Endodermal cell (in vitro differentiated cells): ENCODE data around the gene SLC25A48. TPM values are rescaled to one million over a fixed set of nuclear protein-coding genes. Genes with fewer than 3 reads are reported as not detected.

Experiments
- DNase-seq: peaks from one replicate; pipeline ENCODE4 v3.0.0-alpha.2; 2017
- H3K27ac ChIP-seq: 2 replicates; pipeline ENCODE4 v1.5.1; 2013; ENCODE audit warnings: mild to moderate bottlenecking, low read depth, low read length, moderate library complexity
- H3K27me3 ChIP-seq: 2 replicates; pipeline ENCODE4 v1.6.1; 2013; ENCODE audit warnings: mild to moderate bottlenecking, low read length, moderate library complexity; ENCODE audit not compliant: insufficient read depth, control insufficient read depth, poor library complexity, severe bottlenecking
- H3K36me3 ChIP-seq: 2 replicates; pipeline ENCODE4 v1.7.0; 2013; ENCODE audit warnings: mild to moderate bottlenecking, low read length, moderate library complexity; ENCODE audit not compliant: control insufficient read depth, insufficient read depth
- H3K4me1 ChIP-seq: one replicate; pipeline ENCODE4 v1.7.0; 2013; ENCODE audit warnings: low read length; ENCODE audit not compliant: control insufficient read depth, insufficient read depth
- H3K4me3 ChIP-seq: 2 replicates; pipeline ENCODE4 v1.5.1; 2013; ENCODE audit warnings: mild to moderate bottlenecking, low read length, moderate library complexity
- H3K9ac ChIP-seq: 2 replicates; pipeline ENCODE4 v1.6.1; 2013; ENCODE audit warnings: mild to moderate bottlenecking, low read length, moderate library complexity; ENCODE audit not compliant: poor library complexity, severe bottlenecking; ENCODE audit errors: extremely low read depth
- H3K9me3 ChIP-seq: 2 replicates; pipeline ENCODE4 v1.6.1; 2013; ENCODE audit warnings: mild to moderate bottlenecking, low read length, moderate library complexity; ENCODE audit not compliant: control insufficient read depth
- H3K27ac Mint-ChIP-seq: 2 replicates; pipeline ENCODE4 v1.8.0; 2020; ENCODE audit warnings: mixed read lengths
- H3K27me3 Mint-ChIP-seq: 2 replicates; pipeline ENCODE4 v1.8.0; 2021; ENCODE audit warnings: mild to moderate bottlenecking, mixed read lengths; ENCODE audit not compliant: insufficient read depth
- H3K36me3 Mint-ChIP-seq: 2 replicates; pipeline ENCODE4 v1.8.0; 2020; ENCODE audit warnings: low read depth, mixed read lengths
- H3K4me1 Mint-ChIP-seq: 2 replicates; pipeline ENCODE4 v1.8.0; 2020; ENCODE audit warnings: mixed read lengths
- H3K4me3 Mint-ChIP-seq: 2 replicates; pipeline ENCODE4 v1.8.0; 2020; ENCODE audit warnings: mild to moderate bottlenecking, moderate library complexity, mixed read lengths
- H3K9me3 Mint-ChIP-seq: 2 replicates; pipeline ENCODE4 v1.8.0; 2020; ENCODE audit warnings: mild to moderate bottlenecking, mixed read lengths
- WGBS, 2 experiments: methylation state at CpG; one replicate each; pipeline versions ENCODE4 v1.1.5 to v1.1.7; 2013; ENCODE audit warnings: missing lambda C conversion rate in 2 of 2, mixed read lengths in 1 of 2; ENCODE audit not compliant: insufficient coverage in 1 of 2, insufficient read length in 1 of 2; 5-methylcytosine and 5-hydroxymethylcytosine counted together
- total RNA-seq, 2 donors: library from RNA; stranded (reverse); fragmentation: NEBNext Ultra II Directional in 1 of 2; extraction: Animal tissue kit (Norgen Biotek cat#: 25700) in 1 of 2; gene quantifications; 2 replicates in 1 of 2; 3 replicates in 1 of 2; pipeline ENCODE4 v1.2.1, GENCODE V29; 2021
- TF ChIP-seq, protein P1 (sequence below): fragments of 200-600 bp; sonication (generic); conservative IDR thresholded peaks from 2 replicates; pipeline ENCODE4 v1.5.0; 2021; ENCODE audit warnings: antibody characterized with exemption, mild to moderate bottlenecking

The SLC25A48 gene
- total RNA-seq, 2 donors from 2014 or later, result 2.5 to 5.9 TPM

DNA sequence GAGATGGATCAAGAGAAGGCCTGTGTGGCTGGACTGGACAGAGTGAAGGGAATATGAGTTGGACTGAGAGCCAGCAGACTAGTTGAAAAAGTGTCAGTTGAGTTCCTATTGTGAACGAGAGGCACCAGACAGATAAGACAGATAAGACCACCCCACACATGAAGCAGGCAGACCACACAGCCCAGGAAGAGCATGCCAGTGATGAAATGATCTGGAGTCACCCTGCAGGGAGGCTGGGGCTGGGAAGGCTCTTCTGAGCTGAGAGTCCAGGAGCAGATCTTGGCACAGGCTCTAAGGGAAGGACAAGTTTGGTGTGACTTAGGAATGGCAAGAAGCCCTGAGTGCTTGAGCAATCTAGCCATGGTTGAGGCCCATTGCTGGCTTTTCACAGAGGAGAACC, 10.6 kb upstream of the SLC25A48 start:
- 100% methylated on average over 1 of the region's 1 CpG; no CpG with 5 or more reads in 1 of the 2 experiments for WGBS, 2 experiments
- Mint-ChIP-seq H3K4me1 (peaks cover 46% of the 10 kb centered on the region), H3K27me3 (peaks cover 12% of the 10 kb centered on the region), H3K4me3 (no peak overlapping the region), H3K9me3 (no peaks in the 10 kb centered on the region), H3K36me3 (no peaks in the 10 kb centered on the region), H3K27ac (no peak overlapping the region)
- Histone ChIP-seq H3K9me3 (no peaks in the 10 kb centered on the region), H3K27ac (no peak overlapping the region), H3K9ac (no peak overlapping the region), H3K4me1 (peaks cover 24% of the 10 kb centered on the region), H3K4me3 (no peak overlapping the region), H3K27me3 (no peaks in the 10 kb centered on the region), H3K36me3 (no peaks in the 10 kb centered on the region)
- no peak for DNase-seq
- TF ChIP-seq, protein P1, sequence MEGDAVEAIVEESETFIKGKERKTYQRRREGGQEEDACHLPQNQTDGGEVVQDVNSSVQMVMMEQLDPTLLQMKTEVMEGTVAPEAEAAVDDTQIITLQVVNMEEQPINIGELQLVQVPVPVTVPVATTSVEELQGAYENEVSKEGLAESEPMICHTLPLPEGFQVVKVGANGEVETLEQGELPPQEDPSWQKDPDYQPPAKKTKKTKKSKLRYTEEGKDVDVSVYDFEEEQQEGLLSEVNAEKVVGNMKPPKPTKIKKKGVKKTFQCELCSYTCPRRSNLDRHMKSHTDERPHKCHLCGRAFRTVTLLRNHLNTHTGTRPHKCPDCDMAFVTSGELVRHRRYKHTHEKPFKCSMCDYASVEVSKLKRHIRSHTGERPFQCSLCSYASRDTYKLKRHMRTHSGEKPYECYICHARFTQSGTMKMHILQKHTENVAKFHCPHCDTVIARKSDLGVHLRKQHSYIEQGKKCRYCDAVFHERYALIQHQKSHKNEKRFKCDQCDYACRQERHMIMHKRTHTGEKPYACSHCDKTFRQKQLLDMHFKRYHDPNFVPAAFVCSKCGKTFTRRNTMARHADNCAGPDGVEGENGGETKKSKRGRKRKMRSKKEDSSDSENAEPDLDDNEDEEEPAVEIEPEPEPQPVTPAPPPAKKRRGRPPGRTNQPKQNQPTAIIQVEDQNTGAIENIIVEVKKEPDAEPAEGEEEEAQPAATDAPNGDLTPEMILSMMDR, result no peak

DNA sequence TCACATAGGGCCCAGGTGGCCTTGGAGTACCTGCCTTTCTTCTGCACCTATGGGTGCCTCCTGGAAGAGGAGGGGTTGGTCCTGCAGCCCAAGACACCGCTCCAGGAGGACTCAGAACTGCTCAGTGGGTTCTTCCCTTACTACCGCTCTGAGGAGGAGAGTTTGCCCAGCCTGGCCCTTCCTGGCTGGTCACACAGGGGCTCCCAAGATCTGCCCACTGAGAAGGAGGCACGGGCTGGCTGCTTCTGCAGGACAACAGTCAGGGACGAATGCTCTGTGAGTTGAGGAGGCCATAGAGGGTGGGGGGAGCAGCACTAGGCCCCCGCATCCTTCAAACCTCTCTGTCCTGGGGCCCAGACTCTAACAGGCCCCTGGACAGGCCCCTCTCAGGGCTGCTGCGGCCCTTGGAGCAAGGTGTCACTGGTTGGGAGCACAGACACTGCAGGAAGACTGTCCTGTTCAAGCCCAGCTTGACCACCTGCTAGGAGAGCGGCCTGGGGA, 9.9 kb upstream of the SLC25A48 start:
- Histone ChIP-seq H3K4me1 (peaks cover 21% of the 10 kb centered on the region), H3K9me3 (no peaks in the 10 kb centered on the region), H3K4me3 (no peak overlapping the region), H3K27me3 (no peaks in the 10 kb centered on the region), H3K27ac (no peak overlapping the region), H3K9ac (no peak overlapping the region), H3K36me3 (no peaks in the 10 kb centered on the region)
- Mint-ChIP-seq H3K27ac (no peak overlapping the region), H3K4me1 (peaks cover 43% of the 10 kb centered on the region), H3K4me3 (no peak overlapping the region), H3K9me3 (no peaks in the 10 kb centered on the region), H3K27me3 (peaks cover 12% of the 10 kb centered on the region), H3K36me3 (no peaks in the 10 kb centered on the region)
- DNase-seq, result peak; percentile 47
- TF ChIP-seq, protein P1, result no peak
- 94 to 97% methylated on average over 3 to 7 of the region's 7 CpGs for WGBS, 2 experiments

DNA sequence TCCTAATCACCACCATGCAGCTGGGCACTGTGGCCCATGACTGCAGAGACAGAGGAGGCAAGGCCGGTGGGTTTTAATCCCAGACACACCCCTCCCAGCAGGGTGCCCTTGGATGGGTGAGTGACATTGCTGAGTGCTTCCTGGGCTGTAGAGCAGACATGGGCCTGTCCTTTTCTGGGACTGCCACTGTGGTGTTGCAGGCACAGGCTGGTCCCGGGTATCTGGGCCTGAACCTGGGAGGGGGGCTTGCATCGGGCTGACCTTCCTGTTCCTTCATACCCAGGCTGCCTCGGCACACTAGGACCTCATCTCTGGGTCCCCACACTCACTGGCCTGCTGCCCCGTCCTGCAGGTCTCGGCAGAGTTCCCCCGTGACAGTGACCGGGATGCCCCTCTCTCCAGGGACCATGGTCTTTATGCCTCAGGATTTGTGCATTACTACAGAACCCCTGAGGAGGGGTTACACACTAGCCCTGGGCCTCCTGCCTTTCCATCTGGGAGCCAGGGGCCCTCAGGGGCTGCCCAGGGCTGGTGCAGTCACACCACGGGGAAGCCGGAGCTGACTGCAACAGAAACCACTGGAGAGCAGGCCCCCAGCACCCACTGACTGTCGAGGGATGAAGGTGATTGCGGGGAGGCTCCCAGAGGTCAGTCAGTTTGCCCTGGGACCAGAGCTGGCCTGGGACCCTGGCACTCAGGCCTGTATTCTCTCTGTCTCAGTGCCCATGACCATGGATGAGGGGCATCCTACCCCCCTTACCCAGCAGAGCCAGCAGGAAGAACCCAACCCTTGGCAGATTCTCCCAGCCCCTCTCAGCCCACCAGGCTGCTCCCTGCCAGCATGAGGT, 8.9 kb upstream of the SLC25A48 start:
- peaks cover 20% of the 10 kb centered on the region for H3K4me1 ChIP-seq
- no peak overlapping the region for H3K4me3 ChIP-seq
- DNase-seq, result peak; percentile 72
- H3K4me1 Mint-ChIP-seq, result peaks cover 43% of the 10 kb centered on the region
- H3K9ac ChIP-seq, result no peak overlapping the region
- TF ChIP-seq, protein P1, result no peak
- no peaks in the 10 kb centered on the region for H3K36me3 Mint-ChIP-seq
- no peaks in the 10 kb centered on the region for H3K9me3 ChIP-seq
- no peak overlapping the region for H3K27ac ChIP-seq
- no peaks in the 10 kb centered on the region for H3K36me3 ChIP-seq
- no peak overlapping the region for H3K4me3 Mint-ChIP-seq
- H3K27ac Mint-ChIP-seq, result no peak overlapping the region
- no peaks in the 10 kb centered on the region for H3K9me3 Mint-ChIP-seq
- peaks cover 4% of the 10 kb centered on the region for H3K27me3 ChIP-seq
- 85% methylated on average over 7 to 12 of the region's 12 CpGs for WGBS, 2 experiments
- peaks cover 19% of the 10 kb centered on the region for H3K27me3 Mint-ChIP-seq
